ENCODE data around the gene RASGRP1.

The RASGRP1 gene

DNA sequence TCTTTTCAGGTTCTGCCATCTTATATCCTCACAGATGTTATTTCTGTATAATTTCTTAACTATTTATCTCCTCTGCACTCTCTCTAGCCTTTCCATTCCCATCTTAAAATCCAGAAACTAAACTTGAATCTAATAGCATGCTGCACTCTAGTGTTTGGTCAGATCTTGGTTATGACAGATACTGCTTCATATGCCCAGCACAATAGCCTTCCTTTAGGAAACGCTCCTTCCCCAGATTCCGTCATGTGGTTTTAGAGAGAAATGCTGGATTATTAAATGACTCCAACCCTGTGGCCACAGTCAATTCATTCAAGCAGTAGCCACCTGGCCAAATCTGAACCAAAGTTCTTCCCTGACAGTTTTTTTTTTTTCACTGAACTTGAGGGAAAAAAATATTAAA lies 19.4 kb downstream of the RASGRP1 start:
- Histone ChIP-seq H3K4me1 (ENCODE audit: control insufficient read depth in 1 of 2, insufficient read depth in 1 of 2, low read depth in 1 of 2, low read length in 1 of 2) (no peaks in the 10 kb centered on the region), H3K36me3 (no peaks in the 10 kb centered on the region), H3K9me3 (no peaks in the 10 kb centered on the region), H3K27ac (no peak overlapping the region), H3K27me3 (no peaks in the 10 kb centered on the region), H3K4me3 (ENCODE audit: low read depth in 1 of 2, low read length in 1 of 2) (no peak overlapping the region)
- TF ChIP-seq, protein P1, sequence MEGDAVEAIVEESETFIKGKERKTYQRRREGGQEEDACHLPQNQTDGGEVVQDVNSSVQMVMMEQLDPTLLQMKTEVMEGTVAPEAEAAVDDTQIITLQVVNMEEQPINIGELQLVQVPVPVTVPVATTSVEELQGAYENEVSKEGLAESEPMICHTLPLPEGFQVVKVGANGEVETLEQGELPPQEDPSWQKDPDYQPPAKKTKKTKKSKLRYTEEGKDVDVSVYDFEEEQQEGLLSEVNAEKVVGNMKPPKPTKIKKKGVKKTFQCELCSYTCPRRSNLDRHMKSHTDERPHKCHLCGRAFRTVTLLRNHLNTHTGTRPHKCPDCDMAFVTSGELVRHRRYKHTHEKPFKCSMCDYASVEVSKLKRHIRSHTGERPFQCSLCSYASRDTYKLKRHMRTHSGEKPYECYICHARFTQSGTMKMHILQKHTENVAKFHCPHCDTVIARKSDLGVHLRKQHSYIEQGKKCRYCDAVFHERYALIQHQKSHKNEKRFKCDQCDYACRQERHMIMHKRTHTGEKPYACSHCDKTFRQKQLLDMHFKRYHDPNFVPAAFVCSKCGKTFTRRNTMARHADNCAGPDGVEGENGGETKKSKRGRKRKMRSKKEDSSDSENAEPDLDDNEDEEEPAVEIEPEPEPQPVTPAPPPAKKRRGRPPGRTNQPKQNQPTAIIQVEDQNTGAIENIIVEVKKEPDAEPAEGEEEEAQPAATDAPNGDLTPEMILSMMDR (IDR thresholded peaks at IDR 0.05), result no peak

DNA sequence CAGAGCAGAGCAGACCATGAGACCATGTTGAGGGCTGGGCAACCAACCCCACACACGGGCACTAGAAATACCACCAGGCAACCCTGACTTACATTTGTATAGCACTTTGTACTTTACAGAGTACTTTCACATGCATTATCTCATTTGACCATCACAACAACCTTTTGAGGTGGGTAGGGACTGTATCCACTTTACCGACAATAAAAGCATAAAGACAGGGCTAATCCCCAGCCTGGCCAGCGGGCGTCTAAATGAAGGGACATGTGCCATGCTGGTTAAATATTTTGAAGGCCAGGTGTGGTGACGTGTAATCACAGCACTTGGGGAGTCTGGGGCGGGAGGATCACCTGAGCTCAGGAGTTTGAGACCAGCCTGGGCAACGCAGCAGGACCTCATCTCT lies 23.6 kb downstream of the RASGRP1 start:
- Histone ChIP-seq H3K4me3 (ENCODE audit: low read depth in 1 of 2, low read length in 1 of 2) (no peak overlapping the region), H3K27me3 (no peaks in the 10 kb centered on the region), H3K27ac (no peak overlapping the region), H3K4me1 (ENCODE audit: control insufficient read depth in 1 of 2, insufficient read depth in 1 of 2, low read depth in 1 of 2, low read length in 1 of 2) (no peaks in the 10 kb centered on the region), H3K9me3 (no peaks in the 10 kb centered on the region), H3K36me3 (no peaks in the 10 kb centered on the region)
- TF ChIP-seq, protein P1 (IDR thresholded peaks at IDR 0.05), result no peak

DNA sequence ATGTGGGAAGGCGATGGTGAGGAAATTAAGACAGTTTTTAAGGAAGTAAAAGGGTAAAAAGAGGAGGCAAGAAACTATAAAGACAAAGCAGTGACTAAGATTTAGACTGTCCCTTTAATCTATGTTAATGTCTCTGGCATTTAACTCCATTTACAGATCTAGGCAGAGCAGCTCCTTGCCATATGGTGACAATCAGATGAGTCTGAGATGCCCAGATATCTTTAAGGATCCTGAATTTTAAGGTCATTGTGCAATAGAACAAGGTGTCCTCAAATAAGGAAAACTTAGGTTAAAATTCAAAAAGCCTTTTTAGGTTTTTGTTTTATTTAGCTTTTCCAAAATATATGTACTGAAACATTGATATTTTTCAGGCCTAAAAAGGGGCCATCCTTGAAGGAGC lies 24.1 kb downstream of the RASGRP1 start:
- no peaks in the 10 kb centered on the region for H3K27me3 ChIP-seq
- H3K4me3 ChIP-seq (ENCODE audit: low read depth in 1 of 2, low read length in 1 of 2), result no peak overlapping the region
- H3K9me3 ChIP-seq, result no peaks in the 10 kb centered on the region
- TF ChIP-seq, protein P1 (IDR thresholded peaks at IDR 0.05), result no peak
- H3K4me1 ChIP-seq (ENCODE audit: control insufficient read depth in 1 of 2, insufficient read depth in 1 of 2, low read depth in 1 of 2, low read length in 1 of 2), result no peaks in the 10 kb centered on the region
- H3K36me3 ChIP-seq, result no peaks in the 10 kb centered on the region
- H3K27ac ChIP-seq, result no peak overlapping the region

DNA sequence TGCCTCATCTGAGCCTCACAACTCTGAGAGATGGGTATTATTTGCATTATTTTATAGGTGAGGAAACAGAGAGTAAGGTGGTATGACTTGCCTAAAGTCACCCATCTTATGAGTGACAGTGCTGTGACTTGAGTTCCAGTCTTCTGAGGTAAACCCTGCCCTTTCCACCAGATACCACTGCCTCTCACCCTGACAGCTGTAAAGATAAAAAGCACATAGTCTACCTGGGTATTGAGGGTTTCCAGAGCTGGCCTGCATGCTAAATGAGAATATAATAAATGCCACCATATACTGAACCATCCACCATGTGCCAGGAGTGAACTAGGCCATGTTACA lies 25.6 kb downstream of the RASGRP1 start:
- no peak overlapping the region for H3K27ac ChIP-seq
- no peaks in the 10 kb centered on the region for H3K27me3 ChIP-seq
- TF ChIP-seq, protein P1 (IDR thresholded peaks at IDR 0.05), result no peak
- no peak overlapping the region for H3K4me3 ChIP-seq (ENCODE audit: low read depth in 1 of 2, low read length in 1 of 2)
- no peaks in the 10 kb centered on the region for H3K9me3 ChIP-seq
- H3K4me1 ChIP-seq (ENCODE audit: control insufficient read depth in 1 of 2, insufficient read depth in 1 of 2, low read depth in 1 of 2, low read length in 1 of 2), result no peaks in the 10 kb centered on the region
- no peaks in the 10 kb centered on the region for H3K36me3 ChIP-seq

DNA sequence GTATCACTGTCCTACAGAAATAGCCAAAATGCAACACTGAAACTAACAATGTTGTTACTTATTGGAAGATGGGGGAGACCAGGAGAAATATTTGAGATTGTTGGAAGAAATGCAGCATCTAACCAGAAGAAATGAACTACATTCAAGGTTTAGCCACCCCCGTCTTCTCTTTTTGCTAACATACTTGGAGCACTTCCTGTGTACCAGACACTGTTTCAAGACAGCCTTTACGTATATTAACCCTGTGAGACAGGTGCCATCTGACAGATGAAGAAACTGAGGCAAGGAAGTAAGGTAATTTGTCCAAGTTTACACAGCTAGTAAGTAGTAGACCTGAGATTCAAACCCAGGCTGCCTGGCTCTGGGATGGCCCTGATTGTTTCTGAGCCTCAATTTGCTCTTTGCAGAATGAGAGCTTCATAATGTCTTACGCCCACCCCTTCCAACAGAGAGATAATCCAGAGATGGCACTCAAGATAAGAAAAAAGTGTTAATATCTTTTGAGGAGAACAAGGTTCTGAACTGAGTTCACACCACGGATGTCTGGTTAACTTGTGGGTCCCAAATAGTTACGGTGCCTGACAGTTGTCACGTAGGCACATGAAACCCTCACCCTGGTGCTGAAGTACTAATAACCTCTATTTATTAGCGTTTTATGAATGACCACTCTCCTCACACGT lies 26.1 kb downstream of the RASGRP1 start:
- Histone ChIP-seq H3K4me1 (ENCODE audit: control insufficient read depth in 1 of 2, insufficient read depth in 1 of 2, low read depth in 1 of 2, low read length in 1 of 2) (no peaks in the 10 kb centered on the region), H3K27ac (no peak overlapping the region), H3K9me3 (no peaks in the 10 kb centered on the region), H3K4me3 (ENCODE audit: low read depth in 1 of 2, low read length in 1 of 2) (no peak overlapping the region), H3K36me3 (no peaks in the 10 kb centered on the region), H3K27me3 (no peaks in the 10 kb centered on the region)
- TF ChIP-seq, protein P1 (IDR thresholded peaks at IDR 0.05), result no peak

Measured in neutrophil (primary cell).